HEK293 (cell line): ENCODE results near the gene TTYH2.

Experiments
- HIC1 ChIP-seq: fragments of 450-650 bp; formaldehyde crosslinking; IDR thresholded peaks from 2 replicates; pipeline ENCODE4 v1.5.1; 2016; ENCODE audit warnings: missing biosample characterization, missing genetic modification characterization
- KLF10 ChIP-seq: fragments of 450-650 bp; IDR thresholded peaks from 2 replicates; pipeline ENCODE4 v1.5.1; 2018; ENCODE audit warnings: missing biosample characterization, mild to moderate bottlenecking, missing genetic modification characterization
- KLF16 ChIP-seq: fragments of 450-650 bp; formaldehyde crosslinking; IDR thresholded peaks from 2 replicates; pipeline ENCODE4 v1.5.1; 2017; ENCODE audit warnings: missing biosample characterization, missing genetic modification characterization
- PRDM4 ChIP-seq: fragments of 450-650 bp; formaldehyde crosslinking; IDR thresholded peaks from 2 replicates; pipeline ENCODE4 v1.5.1; 2017; ENCODE audit warnings: missing biosample characterization, missing genetic modification characterization
- SCRT2 ChIP-seq: fragments of 450-650 bp; formaldehyde crosslinking; IDR thresholded peaks from 2 replicates; pipeline ENCODE4 v1.5.1; 2016; ENCODE audit warnings: missing biosample characterization, missing genetic modification characterization
- SP7 ChIP-seq: fragments of 450-650 bp; formaldehyde crosslinking; IDR thresholded peaks from 2 replicates; pipeline ENCODE4 v1.5.1; 2016; ENCODE audit warnings: missing biosample characterization, missing genetic modification characterization
- ZBTB17 ChIP-seq: fragments of 450-650 bp; formaldehyde crosslinking; IDR thresholded peaks from 2 replicates; pipeline ENCODE4 v1.5.1; 2016; ENCODE audit warnings: missing biosample characterization, missing genetic modification characterization
- ZBTB26 ChIP-seq: fragments of 450-650 bp; formaldehyde crosslinking; optimal IDR thresholded peaks from 2 replicates; pipeline ENCODE3; 2016; ENCODE audit warnings: missing biosample characterization, mild to moderate bottlenecking, missing genetic modification characterization
- ZBTB8A ChIP-seq: fragments of 450-650 bp; formaldehyde crosslinking; IDR thresholded peaks from 2 replicates; pipeline ENCODE4 v1.5.1; 2016; ENCODE audit warnings: missing biosample characterization, missing genetic modification characterization
- ZFP3 ChIP-seq: fragments of 450-650 bp; formaldehyde crosslinking; IDR thresholded peaks from 2 replicates; pipeline ENCODE4 v1.5.1; 2016; ENCODE audit warnings: low read depth, missing biosample characterization, missing genetic modification characterization
- ZFP69B ChIP-seq: fragments of 450-650 bp; formaldehyde crosslinking; IDR thresholded peaks from 2 replicates; pipeline ENCODE4 v1.5.1; 2016; ENCODE audit warnings: missing biosample characterization, missing genetic modification characterization
- ZNF16 ChIP-seq: fragments of 450-650 bp; formaldehyde crosslinking; IDR thresholded peaks from 2 replicates; pipeline ENCODE4 v1.5.1; 2016; ENCODE audit warnings: low read depth, missing biosample characterization, missing genetic modification characterization
- ZNF366 ChIP-seq: fragments of 450-650 bp; formaldehyde crosslinking; conservative IDR thresholded peaks from 2 replicates; pipeline ENCODE4 v1.5.1; 2016; ENCODE audit warnings: missing biosample characterization, missing genetic modification characterization
- ZNF394 ChIP-seq: fragments of 450-650 bp; formaldehyde crosslinking; IDR thresholded peaks from 2 replicates; pipeline ENCODE4 v1.5.1; 2016; ENCODE audit warnings: missing biosample characterization, missing genetic modification characterization, mild to moderate bottlenecking, moderate library complexity, borderline replicate concordance
- ZNF48 ChIP-seq: fragments of 450-650 bp; formaldehyde crosslinking; IDR thresholded peaks from 2 replicates; pipeline ENCODE4 v1.5.1; 2016; ENCODE audit warnings: missing biosample characterization, missing genetic modification characterization
- ZNF501 ChIP-seq: fragments of 450-650 bp; formaldehyde crosslinking; IDR thresholded peaks from 2 replicates; pipeline ENCODE4 v1.5.1; 2016; ENCODE audit warnings: missing biosample characterization, missing genetic modification characterization
- ZNF544 ChIP-seq: fragments of 450-650 bp; formaldehyde crosslinking; IDR thresholded peaks from 2 replicates; pipeline ENCODE4 v1.5.0; 2017; ENCODE audit warnings: missing biosample characterization, missing genetic modification characterization
- ZNF600 ChIP-seq: fragments of 450-650 bp; formaldehyde crosslinking; IDR thresholded peaks from 2 replicates; pipeline ENCODE4 v1.5.1; 2016; ENCODE audit warnings: missing biosample characterization, missing genetic modification characterization
- ZNF610 ChIP-seq: fragments of 450-650 bp; formaldehyde crosslinking; IDR thresholded peaks from 2 replicates; pipeline ENCODE4 v1.5.1; 2016; ENCODE audit warnings: missing biosample characterization, missing genetic modification characterization, borderline replicate concordance
- ZNF629 ChIP-seq: fragments of 450-650 bp; formaldehyde crosslinking; IDR thresholded peaks from 2 replicates; pipeline ENCODE4 v1.5.1; 2017; ENCODE audit warnings: missing biosample characterization, missing genetic modification characterization
- ZNF670 ChIP-seq: fragments of 450-650 bp; formaldehyde crosslinking; IDR thresholded peaks from 2 replicates; pipeline ENCODE4 v1.5.1; 2016; ENCODE audit warnings: missing biosample characterization, missing genetic modification characterization, low read depth
- ZNF701 ChIP-seq: fragments of 450-650 bp; formaldehyde crosslinking; IDR thresholded peaks from 2 replicates; pipeline ENCODE4 v1.5.1; 2016; ENCODE audit warnings: missing biosample characterization, missing genetic modification characterization
- ZNF76 ChIP-seq: fragments of 450-650 bp; formaldehyde crosslinking; IDR thresholded peaks from 2 replicates; pipeline ENCODE4; 2016; ENCODE audit warnings: low read depth, missing biosample characterization, missing genetic modification characterization, borderline replicate concordance
- ZNF830 ChIP-seq: fragments of 450-650 bp; IDR thresholded peaks from 2 replicates; pipeline ENCODE4 v1.5.0; 2018; ENCODE audit warnings: missing biosample characterization, missing genetic modification characterization, low read depth, mild to moderate bottlenecking, moderate library complexity
- TF ChIP-seq, protein P1 (sequence below): fragments of 450-650 bp; formaldehyde crosslinking; IDR thresholded peaks from 2 replicates; pipeline ENCODE4 v1.5.1; 2016; ENCODE audit warnings: missing biosample characterization, missing genetic modification characterization
- TF ChIP-seq, protein P2 (sequence below): fragments of 450-650 bp; formaldehyde crosslinking; IDR thresholded peaks from 2 replicates; pipeline ENCODE4 v1.5.0; 2017; ENCODE audit warnings: missing biosample characterization, missing genetic modification characterization, borderline replicate concordance
- TF ChIP-seq, protein P3 (sequence below): fragments of 450-650 bp; formaldehyde crosslinking; IDR thresholded peaks from 2 replicates; pipeline ENCODE4 v1.5.1; 2016; ENCODE audit warnings: missing biosample characterization, missing genetic modification characterization

The TTYH2 gene

DNA sequence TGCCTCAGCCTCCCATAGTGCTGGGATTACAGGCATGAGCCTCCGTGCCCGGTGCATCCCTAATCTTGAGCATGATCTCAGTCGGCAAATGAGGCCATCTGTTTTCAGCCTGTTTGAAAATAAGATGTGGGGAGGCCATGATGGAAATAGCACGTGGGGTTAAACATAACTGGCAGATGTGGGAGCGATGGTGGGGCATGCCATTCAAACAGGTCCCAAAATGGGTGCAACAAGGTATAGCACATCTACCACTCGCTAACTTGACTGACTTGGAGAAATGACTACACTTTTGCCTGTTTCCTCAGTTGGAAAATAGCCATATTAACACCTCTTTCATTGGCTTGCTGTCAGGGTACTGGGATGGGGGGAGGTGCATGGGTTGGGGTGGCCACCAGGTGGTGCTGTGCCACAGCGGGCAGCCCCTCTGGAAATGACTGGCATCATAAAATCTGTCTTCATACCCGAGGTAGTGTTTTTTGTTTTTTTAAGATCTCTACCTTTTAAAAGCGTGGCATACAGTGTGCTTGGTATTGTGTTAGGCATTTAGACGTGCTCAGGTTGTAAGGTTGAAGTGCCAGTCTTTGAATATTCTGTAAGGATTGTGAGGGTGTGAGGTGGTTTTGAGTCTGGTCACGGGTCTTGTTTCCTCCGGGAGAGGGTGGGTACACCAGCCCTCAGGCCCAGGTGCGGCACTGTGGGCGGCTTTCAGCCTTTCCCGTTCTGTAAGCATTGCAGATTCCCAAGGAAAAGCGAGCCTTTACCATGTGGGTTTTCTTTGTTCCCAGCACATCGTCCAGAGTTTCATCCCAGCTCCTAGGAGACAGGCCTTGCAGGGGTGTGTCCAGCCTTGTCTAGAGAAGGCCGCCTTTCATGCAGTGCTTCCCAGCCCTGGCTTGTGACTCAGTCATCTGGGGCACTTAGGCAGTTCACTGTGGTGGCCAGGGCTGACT, 2.9 kb upstream of the TTYH2 start (continued):
- TF ChIP-seq ZNF76 = peak; percentile 34; the same call in 1 of the 2 replicates
- TF ChIP-seq ZNF670 (tag by site-specific recombination) = no peak
- TF ChIP-seq ZBTB17 (tag by site-specific recombination) = peak; percentile 93
- 0 out of 2 replicates have a peak, but pooled peaks have one; percentile 18 for TF ChIP-seq PRDM4
- TF ChIP-seq ZBTB8A (tag by site-specific recombination) = peak; percentile 56; the same call in 1 of the 2 replicates
- no peak for TF ChIP-seq ZNF600 (tag by site-specific recombination)
- TF ChIP-seq SCRT2 (tag by site-specific recombination) = peak; percentile 93
- no peak for TF ChIP-seq ZNF830 (tag by site-specific recombination)
- TF ChIP-seq KLF10 = 0 out of 2 replicates have a peak, but pooled peaks have one; percentile 14
- peak; percentile 79 for TF ChIP-seq HIC1
- TF ChIP-seq, protein P1, sequence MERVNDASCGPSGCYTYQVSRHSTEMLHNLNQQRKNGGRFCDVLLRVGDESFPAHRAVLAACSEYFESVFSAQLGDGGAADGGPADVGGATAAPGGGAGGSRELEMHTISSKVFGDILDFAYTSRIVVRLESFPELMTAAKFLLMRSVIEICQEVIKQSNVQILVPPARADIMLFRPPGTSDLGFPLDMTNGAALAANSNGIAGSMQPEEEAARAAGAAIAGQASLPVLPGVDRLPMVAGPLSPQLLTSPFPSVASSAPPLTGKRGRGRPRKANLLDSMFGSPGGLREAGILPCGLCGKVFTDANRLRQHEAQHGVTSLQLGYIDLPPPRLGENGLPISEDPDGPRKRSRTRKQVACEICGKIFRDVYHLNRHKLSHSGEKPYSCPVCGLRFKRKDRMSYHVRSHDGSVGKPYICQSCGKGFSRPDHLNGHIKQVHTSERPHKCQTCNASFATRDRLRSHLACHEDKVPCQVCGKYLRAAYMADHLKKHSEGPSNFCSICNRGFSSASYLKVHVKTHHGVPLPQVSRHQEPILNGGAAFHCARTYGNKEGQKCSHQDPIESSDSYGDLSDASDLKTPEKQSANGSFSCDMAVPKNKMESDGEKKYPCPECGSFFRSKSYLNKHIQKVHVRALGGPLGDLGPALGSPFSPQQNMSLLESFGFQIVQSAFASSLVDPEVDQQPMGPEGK = peak; percentile 65
- peak; percentile 12; the same call in 1 of the 2 replicates for TF ChIP-seq ZNF394 (tag by site-specific recombination)
- no peak for TF ChIP-seq ZNF610 (tag by site-specific recombination)
- TF ChIP-seq ZNF629 (tag by site-specific recombination) = peak; percentile 48; the same call in 1 of the 2 replicates
- TF ChIP-seq ZNF544 (tag by site-specific recombination) = no peak
- no peak for TF ChIP-seq ZNF16 (tag by site-specific recombination)
- peak; percentile 84 for TF ChIP-seq ZNF366 (tag by site-specific recombination)
- TF ChIP-seq, protein P2, sequence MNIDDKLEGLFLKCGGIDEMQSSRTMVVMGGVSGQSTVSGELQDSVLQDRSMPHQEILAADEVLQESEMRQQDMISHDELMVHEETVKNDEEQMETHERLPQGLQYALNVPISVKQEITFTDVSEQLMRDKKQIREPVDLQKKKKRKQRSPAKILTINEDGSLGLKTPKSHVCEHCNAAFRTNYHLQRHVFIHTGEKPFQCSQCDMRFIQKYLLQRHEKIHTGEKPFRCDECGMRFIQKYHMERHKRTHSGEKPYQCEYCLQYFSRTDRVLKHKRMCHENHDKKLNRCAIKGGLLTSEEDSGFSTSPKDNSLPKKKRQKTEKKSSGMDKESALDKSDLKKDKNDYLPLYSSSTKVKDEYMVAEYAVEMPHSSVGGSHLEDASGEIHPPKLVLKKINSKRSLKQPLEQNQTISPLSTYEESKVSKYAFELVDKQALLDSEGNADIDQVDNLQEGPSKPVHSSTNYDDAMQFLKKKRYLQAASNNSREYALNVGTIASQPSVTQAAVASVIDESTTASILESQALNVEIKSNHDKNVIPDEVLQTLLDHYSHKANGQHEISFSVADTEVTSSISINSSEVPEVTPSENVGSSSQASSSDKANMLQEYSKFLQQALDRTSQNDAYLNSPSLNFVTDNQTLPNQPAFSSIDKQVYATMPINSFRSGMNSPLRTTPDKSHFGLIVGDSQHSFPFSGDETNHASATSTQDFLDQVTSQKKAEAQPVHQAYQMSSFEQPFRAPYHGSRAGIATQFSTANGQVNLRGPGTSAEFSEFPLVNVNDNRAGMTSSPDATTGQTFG (tag by site-specific recombination) = no peak
- TF ChIP-seq ZNF701 (tag by site-specific recombination) = no peak
- TF ChIP-seq ZFP3 = no peak
- TF ChIP-seq KLF16 (tag by site-specific recombination) = no peak
- TF ChIP-seq ZBTB26 = peak; percentile 0
- TF ChIP-seq, protein P3, sequence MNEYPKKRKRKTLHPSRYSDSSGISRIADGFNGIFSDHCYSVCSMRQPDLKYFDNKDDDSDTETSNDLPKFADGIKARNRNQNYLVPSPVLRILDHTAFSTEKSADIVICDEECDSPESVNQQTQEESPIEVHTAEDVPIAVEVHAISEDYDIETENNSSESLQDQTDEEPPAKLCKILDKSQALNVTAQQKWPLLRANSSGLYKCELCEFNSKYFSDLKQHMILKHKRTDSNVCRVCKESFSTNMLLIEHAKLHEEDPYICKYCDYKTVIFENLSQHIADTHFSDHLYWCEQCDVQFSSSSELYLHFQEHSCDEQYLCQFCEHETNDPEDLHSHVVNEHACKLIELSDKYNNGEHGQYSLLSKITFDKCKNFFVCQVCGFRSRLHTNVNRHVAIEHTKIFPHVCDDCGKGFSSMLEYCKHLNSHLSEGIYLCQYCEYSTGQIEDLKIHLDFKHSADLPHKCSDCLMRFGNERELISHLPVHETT (tag by site-specific recombination) = peak; percentile 10; the same call in 1 of the 2 replicates
- TF ChIP-seq ZNF501 (tag by site-specific recombination) = peak; percentile 72; the same call in 1 of the 2 replicates
- TF ChIP-seq ZFP69B = no peak
- no peak for TF ChIP-seq ZNF48 (tag by site-specific recombination)
- 0 out of 2 replicates have a peak, but pooled peaks have one; percentile 50 for TF ChIP-seq SP7 (tag by site-specific recombination)
